NCI-H460 (cell line): ENCODE data around the gene TFEC. TPM values are rescaled to one million over a fixed set of nuclear protein-coding genes. Genes with fewer than 3 reads are reported as not detected.
A peak's percentile ranks its signal among the peaks of the same experiment; 100 is the strongest.
"Not testable (repeated sequence)": the region's sequence is repeated elsewhere in the genome, so short reads cannot be mapped to it uniquely, and the experiment has no call there.

ENCODE experiments used
- DNase-seq: peaks from one replicate; pipeline ENCODE4 v3.0.0-alpha.2; 2016; ENCODE audit warnings: low read depth; ENCODE audit errors: extremely low read depth
- polyA plus RNA-seq: library from polyadenylated mRNA; depleted of rRNA; stranded (reverse); fragments of >200 nt; gene quantifications from 2 replicates; pipeline ENCODE4 v1.2.3, GENCODE V29; 2014; cell fraction: nucleus; rRNA removed
- total RNA-seq: library from RNA; depleted of rRNA; stranded (reverse); fragments of >200 nt; shearing (Covaris generic); gene quantifications from 2 replicates; pipeline ENCODE4 v1.2.3, GENCODE V29; 2014; rRNA removed

The TFEC gene, protein sequence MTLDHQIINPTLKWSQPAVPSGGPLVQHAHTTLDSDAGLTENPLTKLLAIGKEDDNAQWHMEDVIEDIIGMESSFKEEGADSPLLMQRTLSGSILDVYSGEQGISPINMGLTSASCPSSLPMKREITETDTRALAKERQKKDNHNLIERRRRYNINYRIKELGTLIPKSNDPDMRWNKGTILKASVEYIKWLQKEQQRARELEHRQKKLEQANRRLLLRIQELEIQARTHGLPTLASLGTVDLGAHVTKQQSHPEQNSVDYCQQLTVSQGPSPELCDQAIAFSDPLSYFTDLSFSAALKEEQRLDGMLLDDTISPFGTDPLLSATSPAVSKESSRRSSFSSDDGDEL
- total RNA-seq = 0.06 TPM in 1 of 2 replicates, not detected in the other
- 0.07 TPM in 1 of 2 replicates, not detected in the other for polyA plus RNA-seq

DNA sequence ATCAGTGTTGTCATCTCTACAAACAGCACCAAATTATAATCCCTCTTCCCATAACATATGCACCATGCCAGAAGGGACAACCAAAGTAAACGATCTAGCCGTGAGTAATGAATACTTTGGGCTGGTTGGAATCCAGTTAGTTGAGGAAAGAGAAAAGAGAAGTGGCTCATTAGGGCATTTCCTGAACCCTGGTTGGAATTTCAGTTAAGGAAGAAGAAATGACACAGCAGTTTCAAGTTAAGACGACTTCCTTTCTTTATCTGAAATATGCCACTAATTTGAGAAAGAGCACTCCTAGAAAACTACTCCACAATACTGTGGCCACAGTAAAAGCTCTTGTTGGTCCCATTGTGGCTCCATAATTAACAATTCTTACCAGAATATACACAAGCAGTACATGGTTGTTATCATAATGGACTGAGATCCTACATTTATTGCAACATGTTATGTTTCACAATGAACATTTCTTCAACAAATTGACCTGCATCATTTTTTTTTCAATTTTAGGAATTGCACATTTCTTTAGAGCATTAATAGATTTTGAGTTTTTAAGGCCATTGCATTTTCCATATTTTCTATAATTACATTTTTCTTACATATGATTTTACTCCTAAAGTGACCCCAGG lies at the start of gene TFEC:
Gene TFEC, minus strand, starts transcription at position 113 of the 626 bp plus-strand sequence. CDS start 46,322 bp downstream, outside the sequence.
- DNase-seq = peak; percentile 13

DNA sequence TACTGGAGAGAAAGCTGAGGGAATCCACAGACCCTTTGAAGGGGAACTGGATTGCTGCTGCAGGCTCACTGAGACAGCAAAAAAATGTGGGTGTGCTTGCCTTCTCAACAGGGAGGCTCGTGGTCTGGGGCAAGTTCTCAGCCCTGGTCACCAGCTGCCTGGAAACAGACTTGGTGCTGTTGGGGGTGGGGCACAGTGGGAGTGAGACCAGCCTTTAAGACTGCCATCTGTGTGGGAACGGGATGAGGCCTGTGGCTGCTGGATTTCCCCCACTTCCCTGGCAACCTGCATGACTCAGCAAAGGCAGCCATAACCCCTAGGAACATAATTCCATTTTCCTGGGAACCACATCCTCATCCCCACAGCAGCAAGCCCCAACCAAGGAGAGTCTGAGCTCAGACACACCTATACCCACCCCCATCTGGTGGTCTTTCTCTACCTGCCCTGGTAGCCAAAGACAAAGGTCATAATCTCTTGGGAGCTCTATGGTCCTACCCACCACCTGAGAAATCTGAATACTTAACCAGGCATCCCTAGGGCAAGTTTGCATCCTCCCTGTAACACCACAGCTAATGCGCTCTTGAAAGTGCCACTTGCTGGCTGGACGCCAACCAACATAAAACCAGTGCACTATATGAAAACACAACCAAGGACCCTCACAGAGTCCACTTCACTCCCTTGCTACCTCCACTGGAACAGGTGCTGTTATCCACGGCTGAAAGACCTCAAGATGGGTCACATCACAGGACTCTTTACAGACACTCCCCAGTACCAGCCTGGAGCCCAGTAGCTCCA lies 45.0 kb upstream of the TFEC start:
- no peak for DNase-seq

DNA sequence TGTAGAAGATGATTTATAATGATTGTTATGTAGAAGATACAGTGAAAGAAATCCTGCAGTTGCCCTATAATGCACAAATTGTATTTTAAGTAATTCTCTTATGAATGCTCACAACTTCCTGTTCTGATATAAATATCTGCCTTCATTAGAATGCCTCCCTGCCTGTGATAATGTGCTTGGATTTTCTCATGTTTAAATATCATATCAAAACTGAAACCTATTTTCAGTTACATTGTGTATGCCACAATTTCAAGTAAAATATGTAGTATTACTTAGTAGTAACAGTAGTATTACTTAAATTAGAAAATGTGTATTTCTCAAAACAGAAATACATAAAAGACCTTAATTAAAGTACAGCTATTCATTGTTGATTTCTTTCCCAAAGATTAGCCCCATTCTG lies 41.1 kb upstream of the TFEC start:
- DNase-seq = no peak

DNA sequence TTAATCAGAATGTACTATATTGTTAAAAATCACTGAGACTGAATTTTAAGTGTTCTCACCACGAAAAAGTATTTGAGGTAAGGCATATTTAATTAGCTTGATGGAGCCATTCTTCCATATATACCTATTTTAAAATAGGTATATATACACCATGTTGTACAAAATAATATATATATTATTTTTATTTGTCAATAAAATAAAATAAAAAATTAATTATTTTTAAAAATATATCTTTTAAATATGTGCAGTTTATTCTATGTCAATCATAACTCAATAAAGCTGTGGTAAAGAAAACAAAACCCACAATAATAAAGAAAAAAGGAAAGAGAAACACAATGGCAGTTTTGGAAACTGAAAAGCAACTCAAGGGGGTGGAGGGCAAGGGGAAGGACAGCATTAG lies 33.6 kb upstream of the TFEC start:
- no peak for DNase-seq

DNA sequence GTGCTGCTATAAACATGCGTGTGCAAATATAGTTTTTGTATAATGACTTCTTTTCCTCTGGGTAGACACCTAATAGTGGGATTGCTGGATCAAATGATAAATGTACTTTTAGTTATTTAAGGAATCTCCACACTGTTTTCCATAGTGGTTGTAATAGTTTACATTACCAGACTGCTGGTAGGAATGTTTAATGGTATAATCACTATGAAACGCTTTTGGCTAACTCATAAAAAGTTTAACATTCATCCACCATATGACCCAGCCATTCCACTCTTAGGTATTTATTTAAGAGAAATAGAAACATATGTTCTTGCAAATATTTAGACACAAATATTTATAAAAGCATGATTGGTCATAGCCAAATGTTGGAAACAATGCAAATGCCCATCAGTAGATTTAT lies 32.1 kb upstream of the TFEC start:
- no peak for DNase-seq

DNA sequence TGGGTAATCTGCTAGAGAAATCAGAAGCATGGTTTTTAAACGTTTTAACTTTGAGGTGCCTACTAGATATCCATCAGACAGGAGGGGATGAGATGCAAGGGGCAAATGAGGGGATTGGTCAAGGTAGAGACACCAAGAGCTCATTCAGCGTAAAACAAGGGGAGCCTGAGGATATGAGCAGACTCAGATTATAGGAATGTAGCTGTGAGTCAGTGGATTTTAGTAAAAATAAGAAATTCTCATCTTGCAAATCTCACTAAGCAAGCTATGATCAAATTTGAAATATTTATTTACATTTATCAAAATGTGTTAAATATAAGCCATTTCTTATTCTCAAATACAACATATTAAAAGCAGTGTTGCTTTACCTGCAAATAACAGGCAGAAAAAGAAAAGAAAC lies 21.4 kb upstream of the TFEC start:
- no peak for DNase-seq

DNA sequence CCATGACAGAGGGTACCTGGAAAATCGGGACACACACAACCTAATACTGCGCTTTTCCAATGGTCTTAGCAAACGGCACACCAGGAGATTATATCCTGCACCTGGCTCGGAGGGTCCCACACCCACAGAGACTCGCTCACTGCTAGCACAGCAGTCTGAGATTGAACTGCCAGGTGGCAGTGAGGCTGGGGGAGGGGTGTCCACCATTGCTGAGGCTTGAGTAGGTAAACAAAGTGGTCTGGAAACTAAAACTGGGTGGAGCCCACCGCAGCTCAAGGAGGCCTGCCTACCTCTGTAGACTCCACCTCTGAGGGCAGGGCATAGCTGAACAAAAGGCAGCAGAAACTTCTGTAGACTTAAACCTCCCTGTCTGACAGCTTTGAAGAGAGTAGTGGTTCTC lies 16.7 kb upstream of the TFEC start:
- not testable (repeated sequence) for DNase-seq

DNA sequence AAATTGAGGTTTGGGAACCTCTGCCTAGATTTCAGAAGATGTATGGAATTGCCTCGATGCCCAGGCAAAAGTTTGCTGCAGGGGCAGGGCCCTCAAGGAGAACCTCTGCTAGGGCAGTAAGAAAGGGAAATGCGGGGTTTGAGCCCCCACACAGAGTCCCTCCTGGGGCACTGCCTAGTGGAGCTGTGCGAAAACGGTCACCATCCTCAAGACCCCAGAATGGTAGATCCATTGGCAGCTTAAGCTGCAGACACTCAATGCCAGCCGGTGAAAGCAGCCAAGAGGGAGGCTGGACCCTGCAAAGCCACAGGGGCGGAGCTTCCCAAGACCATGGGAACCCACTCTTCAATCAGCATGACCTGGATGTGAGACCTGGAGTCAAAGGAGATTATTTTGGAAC lies 15.0 kb upstream of the TFEC start:
- DNase-seq = no peak

DNA sequence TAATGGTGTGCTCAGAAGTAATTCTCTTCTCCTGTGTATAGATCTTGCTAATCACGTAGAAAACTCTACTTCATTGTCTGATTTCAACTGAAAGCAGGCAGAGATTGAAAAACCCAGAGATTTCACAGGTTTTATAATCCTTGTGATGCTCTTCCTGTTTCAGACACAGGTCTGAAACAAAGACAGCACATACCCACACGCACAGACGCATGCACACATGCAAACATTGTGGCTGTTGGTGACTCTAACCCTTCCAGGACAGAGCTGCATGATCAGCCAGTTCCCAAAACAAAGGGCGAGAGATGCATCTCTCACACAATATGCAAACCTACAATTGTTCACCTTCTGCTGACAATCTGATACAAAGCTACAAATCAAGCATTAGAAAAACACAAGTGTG lies 11.1 kb upstream of the TFEC start:
- no peak for DNase-seq

DNA sequence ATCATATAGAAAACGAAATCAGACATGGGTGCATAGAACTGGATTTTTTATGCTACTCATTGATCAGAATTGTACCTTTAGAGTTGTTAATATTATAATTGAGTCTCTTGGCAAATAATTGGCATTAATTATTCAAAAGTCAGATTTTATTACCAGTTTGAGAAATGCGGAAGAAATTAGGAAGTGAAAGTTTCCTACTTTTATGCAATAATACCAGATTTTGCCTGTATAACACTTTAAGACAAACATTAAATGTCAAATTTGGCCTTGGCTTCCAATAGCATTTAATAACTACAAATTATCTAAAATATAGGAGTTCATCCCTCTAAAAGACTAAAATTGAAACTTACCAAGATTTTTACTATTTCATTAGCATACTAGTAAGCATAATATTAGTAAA lies 6.8 kb upstream of the TFEC start:
- DNase-seq = no peak

DNA sequence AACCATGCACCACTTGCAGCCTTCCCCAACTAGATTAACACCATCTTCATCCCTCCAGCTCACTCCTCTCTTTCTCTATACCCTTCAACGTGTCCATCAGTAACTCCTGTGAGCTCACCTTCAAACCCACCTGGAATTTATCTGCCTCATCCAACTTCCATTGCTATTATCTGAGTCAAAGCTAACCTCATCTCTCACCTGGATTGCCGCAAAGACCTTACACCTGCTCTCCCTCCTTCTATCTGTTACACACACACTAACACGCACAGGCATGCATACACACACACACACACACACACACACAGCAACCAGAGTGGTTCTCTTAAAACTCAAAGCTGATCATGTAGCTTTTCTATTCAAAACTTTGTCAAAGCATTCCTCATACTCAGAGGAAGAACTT lies 3.8 kb upstream of the TFEC start:
- DNase-seq = no peak

DNA sequence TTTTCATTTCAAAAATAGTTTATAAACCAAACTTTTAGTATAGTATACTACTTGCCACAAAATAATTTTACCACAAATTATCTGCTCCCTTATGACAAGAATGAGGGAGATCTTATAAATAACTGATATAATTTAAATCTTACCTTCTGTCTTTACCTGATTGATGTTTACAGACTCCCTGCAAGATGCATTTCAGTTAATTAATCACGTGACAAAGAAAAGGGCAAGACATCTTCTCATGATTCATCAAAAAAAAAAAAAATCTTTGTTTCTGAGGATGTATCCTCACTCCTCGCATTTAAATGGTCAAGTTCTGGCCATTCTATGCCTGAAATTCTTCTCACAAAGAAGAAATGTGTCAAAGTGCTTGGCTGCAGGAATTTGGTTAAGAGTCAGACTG lies 2.3 kb upstream of the TFEC start:
- DNase-seq = no peak

DNA sequence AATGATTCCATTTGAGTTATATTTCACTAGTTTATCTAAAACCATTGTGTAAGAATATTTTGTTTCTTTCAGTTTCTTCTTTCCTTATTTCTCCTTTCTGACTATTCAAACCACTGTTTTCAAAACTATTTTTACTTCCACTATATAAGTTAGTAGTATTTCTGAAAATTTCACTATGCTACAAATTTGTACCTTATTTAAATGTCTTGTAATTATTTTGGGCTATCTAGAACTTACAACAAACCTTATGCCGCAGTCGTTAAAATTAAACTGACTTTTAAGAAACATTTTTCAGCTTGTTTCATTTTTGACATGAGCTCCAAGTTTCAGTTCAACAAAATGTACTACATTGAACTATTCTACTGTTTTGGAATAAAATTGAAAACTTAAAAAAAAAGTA lies 1.8 kb downstream of the TFEC start:
- DNase-seq = no peak

DNA sequence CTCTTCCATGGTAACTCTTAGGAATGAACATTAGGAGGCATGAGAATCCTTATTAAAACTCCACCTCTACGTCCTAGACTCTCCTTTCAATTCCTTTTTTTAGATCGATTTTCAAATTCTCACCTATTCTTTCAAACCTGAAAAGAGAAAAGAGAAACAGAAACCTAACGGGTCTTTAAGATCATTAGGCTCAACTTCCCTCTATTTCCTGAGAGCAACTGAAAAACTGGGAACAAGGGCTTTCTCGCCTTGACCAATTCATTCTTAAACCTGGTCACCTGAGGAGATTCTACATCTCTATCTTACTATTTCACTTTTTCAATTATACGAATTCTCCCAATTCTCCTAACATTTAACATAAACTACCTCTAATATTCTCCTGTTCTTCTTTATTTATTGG lies 2.8 kb downstream of the TFEC start:
- DNase-seq = no peak

DNA sequence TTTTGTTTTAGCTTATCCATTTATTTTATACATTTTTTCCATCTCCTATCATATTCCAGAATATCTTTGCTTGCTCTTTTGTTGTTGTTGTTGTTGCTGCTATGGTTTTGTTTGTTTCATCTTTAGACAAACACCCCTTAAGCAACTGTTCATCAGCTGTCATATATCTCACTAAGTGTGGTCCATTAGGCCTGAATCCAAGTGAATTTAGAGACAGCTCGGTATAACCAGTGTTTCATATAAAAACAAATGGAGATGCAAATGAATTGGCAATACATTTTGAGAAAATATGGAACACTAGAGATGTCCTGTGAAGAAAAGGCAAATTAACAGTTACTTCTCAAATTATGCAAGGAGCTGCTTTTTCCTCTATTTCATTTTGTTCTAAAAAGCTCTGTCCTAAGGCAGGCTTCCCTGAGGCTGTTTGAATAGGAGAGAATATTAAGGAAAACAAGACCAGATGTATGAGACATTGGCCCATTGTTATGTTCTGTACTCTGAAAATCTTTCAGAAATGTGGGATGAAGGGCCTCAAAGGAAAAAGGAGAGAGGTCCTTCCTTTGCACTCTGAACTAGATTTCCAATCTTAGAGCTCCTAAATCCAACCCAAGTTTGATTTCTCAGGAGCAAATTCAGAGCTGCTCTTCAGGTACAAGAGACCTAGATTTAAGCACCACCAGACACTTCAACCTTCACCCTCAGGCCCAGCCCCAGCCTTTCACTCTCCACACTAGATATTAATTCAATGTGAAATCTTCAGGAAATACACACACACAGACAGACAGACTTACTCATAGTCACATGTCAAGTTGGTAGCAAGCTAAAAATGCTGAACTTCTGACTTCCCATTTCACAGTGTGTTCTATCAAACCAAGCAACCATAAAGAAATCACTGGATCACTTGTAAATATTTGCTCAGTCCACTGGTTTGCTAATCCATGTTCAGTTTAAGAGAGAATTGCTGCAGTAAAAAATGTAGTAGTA lies 5.4 kb downstream of the TFEC start:
- no peak for DNase-seq

DNA sequence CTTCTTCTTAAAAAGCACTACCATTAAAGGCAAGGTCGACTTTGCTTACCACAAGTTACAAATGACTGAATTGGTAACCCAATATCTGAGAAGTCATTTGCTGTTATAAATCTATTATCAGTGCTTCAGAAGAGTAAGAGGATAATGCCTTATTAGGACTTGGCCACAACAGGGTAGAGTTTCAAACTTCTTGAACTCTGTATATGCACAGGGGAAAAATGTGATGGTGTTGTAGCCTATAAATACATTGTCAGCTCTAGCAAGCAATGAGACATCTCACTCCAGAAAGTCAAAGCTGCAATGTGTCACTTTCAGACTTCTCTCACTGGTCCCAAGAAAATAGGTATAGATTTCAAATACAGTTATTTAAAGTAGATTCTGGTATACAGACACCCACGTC lies 9.3 kb downstream of the TFEC start:
- DNase-seq = no peak

DNA sequence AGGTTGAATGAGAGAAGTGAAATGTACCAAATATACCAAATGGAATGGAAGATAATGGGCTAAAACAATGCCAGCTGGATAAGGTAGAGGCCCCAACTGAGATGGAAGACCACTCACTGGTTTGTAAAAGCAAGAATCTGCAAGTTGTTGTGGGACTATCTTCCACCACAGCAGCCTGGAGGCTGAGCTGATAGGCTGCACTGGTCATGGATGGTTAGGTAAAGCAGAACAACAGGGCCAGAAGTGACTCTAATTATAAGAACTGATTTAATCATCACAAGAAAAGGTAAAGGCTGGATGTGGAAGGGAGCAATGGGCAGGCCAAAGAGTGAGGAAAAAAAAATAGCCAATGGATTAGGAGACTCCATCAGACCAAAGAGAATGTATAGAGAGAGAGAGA lies 11.8 kb downstream of the TFEC start:
- no peak for DNase-seq

DNA sequence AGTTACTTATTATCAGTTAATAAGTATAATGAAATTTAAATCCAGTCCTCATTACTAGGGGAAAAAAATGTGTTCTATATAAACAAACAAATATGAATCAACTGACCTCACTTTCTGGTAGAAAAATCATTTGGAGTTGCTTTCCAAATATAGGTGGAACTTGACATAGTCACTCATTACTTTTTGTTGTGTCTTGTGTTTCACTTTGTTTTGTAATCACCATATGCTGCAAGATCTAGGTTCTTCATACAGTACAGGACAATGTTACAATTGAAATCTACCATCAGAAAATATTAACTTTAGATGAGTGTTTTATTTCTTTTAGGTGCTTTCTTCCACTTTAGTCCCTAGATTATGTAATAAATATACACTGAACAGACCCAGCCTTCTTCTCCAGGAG lies 16.9 kb downstream of the TFEC start:
- DNase-seq = no peak

DNA sequence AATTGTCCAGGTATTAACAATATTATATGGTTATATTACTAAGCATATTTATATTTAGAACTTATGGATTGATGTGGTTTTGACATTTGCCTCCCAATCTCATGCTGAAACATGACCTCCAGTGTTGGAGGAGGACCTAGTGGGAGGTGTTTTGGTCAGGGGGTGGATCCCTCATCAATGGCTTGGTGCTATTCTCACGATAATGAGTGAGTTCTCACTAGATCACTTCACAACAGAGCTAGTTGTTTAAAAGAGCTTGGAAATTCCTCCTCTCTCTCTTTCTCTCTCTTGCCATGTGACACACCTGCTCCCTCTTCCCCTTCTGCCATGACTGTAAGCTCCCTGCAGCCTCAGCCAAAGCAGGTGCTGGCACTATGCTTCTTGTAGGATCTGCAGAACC lies 19.0 kb downstream of the TFEC start:
- DNase-seq = no peak

DNA sequence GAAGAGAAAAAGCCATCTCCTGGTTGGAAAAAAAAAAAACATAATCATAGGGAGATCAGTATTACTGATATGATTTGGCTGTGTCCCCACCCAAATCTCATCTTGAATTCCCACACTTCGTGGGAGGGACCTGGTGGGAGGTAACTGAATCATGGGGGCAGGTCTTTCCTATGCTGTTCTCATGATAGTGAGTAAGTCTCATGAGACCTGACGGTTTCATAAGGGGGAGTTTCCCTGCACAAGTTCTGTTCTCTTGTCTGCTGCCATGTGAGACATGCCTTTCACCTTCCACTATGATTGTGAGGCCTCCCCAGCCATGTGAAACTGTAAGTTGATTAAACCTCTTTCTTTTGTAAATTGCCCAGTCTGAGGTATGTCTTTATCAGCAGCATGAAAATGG lies 25.8 kb downstream of the TFEC start:
- not testable (repeated sequence) for DNase-seq
